WERI-Rb-1 (cell line): ENCODE data around the gene NCK2.
"Not testable (repeated sequence)": the region's sequence is repeated elsewhere in the genome, so short reads cannot be mapped to it uniquely, and the experiment has no call there.

Experiments
- DNase-seq: peaks from one replicate; pipeline ENCODE4 v3.0.0-alpha.2; 2020
- H3K27ac ChIP-seq: fragments of 250-450 bp; sonication (Bioruptor Pico); 2 replicates; pipeline ENCODE4 v1.5.1; 2020; ENCODE audit warnings: mild to moderate bottlenecking, moderate library complexity
- H3K27me3 ChIP-seq: fragments of 250-450 bp; sonication (Bioruptor Pico); 2 replicates; pipeline ENCODE4 v1.5.1; 2021; ENCODE audit warnings: mild to moderate bottlenecking, low read depth, moderate library complexity; ENCODE audit not compliant: insufficient read depth, severe bottlenecking
- H3K36me3 ChIP-seq: fragments of 250-450 bp; sonication (Bioruptor Pico); 2 replicates; pipeline ENCODE4 v1.5.1; 2020; ENCODE audit warnings: mild to moderate bottlenecking, moderate library complexity
- H3K4me3 ChIP-seq: 2 replicates; pipeline ENCODE4 v1.5.1; 2011; ENCODE audit warnings: low read depth, mild to moderate bottlenecking, control low read depth, low read length
- H3K9me3 ChIP-seq: fragments of 250-450 bp; sonication (Bioruptor Pico); 2 replicates; pipeline ENCODE4 v1.5.1; 2021; ENCODE audit warnings: mild to moderate bottlenecking, moderate library complexity; ENCODE audit not compliant: severe bottlenecking
- TF ChIP-seq, protein P1 (sequence below): IDR thresholded peaks from 2 replicates; pipeline ENCODE4 v1.5.1; 2011; ENCODE audit warnings: low read depth, mild to moderate bottlenecking, control low read depth, inconsistent platforms, low read length

Gene NCK2

DNA sequence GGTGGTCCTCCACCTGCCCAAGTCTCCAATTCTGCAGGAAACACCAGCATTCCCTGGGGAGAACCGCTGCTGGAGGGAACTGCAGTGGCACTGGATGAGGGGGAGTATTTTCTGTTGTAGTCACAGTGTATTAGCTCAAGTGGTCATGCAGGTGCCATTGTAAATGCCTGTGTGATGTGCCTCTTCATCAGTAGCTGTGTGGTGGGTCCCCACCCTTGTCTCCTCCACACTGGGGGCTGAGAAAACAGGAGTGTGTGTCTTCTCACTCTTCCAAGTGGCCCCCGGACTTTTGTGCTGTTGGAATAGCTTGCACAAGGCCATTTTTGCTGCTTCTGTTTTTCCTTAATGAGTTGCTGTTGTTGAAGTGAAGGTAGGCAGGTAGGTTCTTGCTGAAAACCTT is 8.7 kb downstream of the NCK2 start:
- H3K9me3 ChIP-seq = no peaks in the 10 kb centered on the region
- no peak overlapping the region for H3K4me3 ChIP-seq
- H3K27ac ChIP-seq = no peak overlapping the region
- H3K36me3 ChIP-seq = no peaks in the 10 kb centered on the region
- H3K27me3 ChIP-seq = no peaks in the 10 kb centered on the region
- TF ChIP-seq, protein P1, sequence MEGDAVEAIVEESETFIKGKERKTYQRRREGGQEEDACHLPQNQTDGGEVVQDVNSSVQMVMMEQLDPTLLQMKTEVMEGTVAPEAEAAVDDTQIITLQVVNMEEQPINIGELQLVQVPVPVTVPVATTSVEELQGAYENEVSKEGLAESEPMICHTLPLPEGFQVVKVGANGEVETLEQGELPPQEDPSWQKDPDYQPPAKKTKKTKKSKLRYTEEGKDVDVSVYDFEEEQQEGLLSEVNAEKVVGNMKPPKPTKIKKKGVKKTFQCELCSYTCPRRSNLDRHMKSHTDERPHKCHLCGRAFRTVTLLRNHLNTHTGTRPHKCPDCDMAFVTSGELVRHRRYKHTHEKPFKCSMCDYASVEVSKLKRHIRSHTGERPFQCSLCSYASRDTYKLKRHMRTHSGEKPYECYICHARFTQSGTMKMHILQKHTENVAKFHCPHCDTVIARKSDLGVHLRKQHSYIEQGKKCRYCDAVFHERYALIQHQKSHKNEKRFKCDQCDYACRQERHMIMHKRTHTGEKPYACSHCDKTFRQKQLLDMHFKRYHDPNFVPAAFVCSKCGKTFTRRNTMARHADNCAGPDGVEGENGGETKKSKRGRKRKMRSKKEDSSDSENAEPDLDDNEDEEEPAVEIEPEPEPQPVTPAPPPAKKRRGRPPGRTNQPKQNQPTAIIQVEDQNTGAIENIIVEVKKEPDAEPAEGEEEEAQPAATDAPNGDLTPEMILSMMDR = no peak
- no peak for DNase-seq

DNA sequence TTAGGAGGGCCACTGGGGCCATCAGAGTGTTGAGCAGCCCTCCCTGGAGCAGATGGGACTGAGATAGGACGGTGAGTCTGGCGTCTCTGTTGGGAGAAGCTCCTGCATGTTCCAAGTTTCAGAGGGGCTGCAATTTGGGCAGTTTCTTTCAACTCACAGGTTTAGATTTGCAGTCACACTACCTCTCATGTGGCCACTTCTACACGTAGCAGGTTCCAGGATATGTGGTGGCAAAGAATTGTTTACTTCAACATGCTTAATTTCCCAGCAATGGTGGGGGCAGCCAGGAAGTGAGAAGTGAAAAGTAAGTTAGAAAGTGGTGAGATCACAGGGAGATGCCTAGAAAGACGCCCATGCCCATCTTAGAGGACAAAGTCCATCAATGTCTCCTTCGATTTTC is 9.3 kb downstream of the NCK2 start:
- Histone ChIP-seq H3K9me3 (no peaks in the 10 kb centered on the region), H3K27ac (no peak overlapping the region), H3K4me3 (no peak overlapping the region), H3K36me3 (no peaks in the 10 kb centered on the region), H3K27me3 (no peaks in the 10 kb centered on the region)
- DNase-seq = no peak
- TF ChIP-seq, protein P1 = no peak

DNA sequence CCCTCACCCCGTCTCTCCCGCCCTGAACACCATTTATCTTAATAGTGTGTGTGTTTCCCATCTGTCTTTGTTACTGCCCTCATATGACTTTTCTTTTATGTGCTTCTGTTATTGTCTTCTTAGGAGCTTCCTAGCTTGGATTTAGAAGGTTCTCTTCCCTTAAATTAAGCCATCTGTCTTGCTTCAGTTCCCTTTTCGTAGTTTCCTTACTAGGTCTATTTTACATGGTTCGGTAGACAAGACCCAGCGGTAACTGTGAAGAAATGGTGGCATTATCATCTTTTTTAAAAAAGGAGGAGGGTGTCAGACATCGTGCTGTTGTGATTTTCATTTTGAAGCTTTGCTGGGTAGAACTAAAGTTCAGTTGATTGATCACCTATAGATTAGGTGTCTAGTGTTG is 10.3 kb downstream of the NCK2 start:
- Histone ChIP-seq H3K36me3 (no peaks in the 10 kb centered on the region), H3K9me3 (no peaks in the 10 kb centered on the region), H3K27ac (peak overlapping the region; percentile 41; the same call in 1 of the 2 replicates), H3K4me3 (no peak overlapping the region), H3K27me3 (no peaks in the 10 kb centered on the region)
- TF ChIP-seq, protein P1 = no peak
- DNase-seq = no peak

DNA sequence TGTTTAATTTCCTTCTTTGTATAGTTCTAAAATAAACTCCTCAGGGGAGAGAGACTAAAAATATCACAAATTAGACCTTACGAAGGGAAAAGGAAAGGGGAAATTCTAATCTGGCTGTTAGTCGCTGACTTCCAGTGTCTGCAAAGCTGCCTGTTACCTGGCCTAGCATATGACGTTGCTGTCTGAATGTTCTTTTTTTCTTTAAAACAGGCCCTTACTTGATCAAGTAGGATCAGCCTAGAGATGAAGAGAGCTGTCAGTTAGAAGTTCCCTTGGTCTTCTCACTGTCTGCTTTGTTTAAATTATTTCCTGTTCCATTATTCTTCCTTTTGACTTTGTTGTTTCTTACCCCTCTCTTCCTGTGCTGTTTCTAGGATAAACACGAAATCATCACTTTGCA is 11.2 kb downstream of the NCK2 start:
- TF ChIP-seq, protein P1 = no peak
- H3K27me3 ChIP-seq = no peaks in the 10 kb centered on the region
- no peak overlapping the region for H3K27ac ChIP-seq
- H3K9me3 ChIP-seq = no peaks in the 10 kb centered on the region
- no peak for DNase-seq
- no peak overlapping the region for H3K4me3 ChIP-seq
- H3K36me3 ChIP-seq = no peaks in the 10 kb centered on the region

DNA sequence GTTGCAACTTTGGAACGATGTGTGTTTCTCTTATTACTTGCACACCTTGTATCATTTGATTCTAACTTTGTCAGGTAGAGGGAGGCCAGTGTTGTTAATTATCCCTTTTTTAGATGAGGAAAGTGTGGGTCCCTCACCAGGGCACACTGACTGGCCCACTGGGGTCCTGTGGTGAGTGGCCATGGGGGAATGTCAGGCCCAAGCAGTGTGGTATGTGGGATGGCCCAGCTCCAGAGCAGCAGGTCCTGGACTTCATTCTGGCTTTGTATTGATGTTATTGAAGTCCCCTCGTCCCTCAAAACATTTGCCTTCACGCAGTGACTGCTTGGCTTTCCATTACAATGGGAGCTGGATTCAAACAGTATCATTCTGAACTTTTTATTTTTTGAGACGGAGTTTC is 11.7 kb downstream of the NCK2 start:
- no peak for DNase-seq
- no peak overlapping the region for H3K4me3 ChIP-seq
- TF ChIP-seq, protein P1 = no peak

DNA sequence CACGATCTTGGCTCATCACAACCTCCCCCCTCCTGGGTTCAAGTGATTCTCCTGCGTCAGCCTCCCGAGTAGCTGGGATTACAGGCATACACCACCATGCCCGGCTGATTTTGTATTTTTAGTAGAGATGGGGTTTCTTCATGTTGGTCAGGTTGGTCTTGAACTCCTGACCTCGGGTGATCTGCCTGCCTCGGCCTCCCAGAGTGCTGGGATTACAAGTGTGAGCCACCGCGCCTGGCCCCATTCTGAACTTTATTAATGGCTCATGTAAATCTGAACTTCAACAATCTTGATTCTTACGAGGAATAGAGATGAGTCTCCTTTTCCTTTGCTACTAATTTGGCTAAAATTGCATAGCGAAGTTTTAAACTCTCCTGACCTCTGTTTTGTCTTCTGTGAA is 12.2 kb downstream of the NCK2 start:
- H3K9me3 ChIP-seq = not testable (repeated sequence)

More for the DNA sequence above, 11.7 kb downstream of the NCK2 start:
- H3K36me3 ChIP-seq = no peaks in the 10 kb centered on the region
- H3K27ac ChIP-seq = no peak overlapping the region
- no peaks in the 10 kb centered on the region for H3K9me3 ChIP-seq
- no peaks in the 10 kb centered on the region for H3K27me3 ChIP-seq

More for the DNA sequence above, 12.2 kb downstream of the NCK2 start:
- H3K27ac ChIP-seq, H3K27me3 ChIP-seq, DNase-seq, H3K36me3 ChIP-seq, H3K4me3 ChIP-seq: not testable (repeated sequence)
